HCT116 (cell line): ENCODE data around the gene ZNF548. TPM values are rescaled to one million over a fixed set of nuclear protein-coding genes. Genes with fewer than 3 reads are reported as not detected.

Experiments used
- ATAC-seq: fragments of 200-7000 bp; cut with Tn5 transposase; 2 replicates; pipeline ENCODE4 v1.9.1; 2020; ENCODE audit warnings: mild to moderate bottlenecking, moderate library complexity
- Bru-seq: library from RNA; stranded (reverse); fragments of 400-500 nt; gene quantifications from one replicate; lab custom pipeline; 2021; lab: Mats Ljungman, UMichigan
- BruChase-seq, 2 experiments: library from RNA; stranded (reverse); fragments of 400-500 nt; gene quantifications; one replicate each; lab custom pipeline; 2021; lab: Mats Ljungman, UMichigan
- BruUV-seq: library from RNA; stranded (reverse); fragments of 400-500 nt; replicated peaks from 2 replicates; lab custom pipeline; 2021; lab: Mats Ljungman, UMichigan
- CTCF ChIA-PET: fragments of 300-600 bp; sonication (Branson Sonifier 250); formaldehyde crosslinking; loops from one replicate; lab custom pipeline; 2021; ENCODE audit warnings: antibody characterized with exemption; lab: Charles Lee
- POLR2A ChIA-PET: fragments of 300-600, 350-600 bp; sonication (Branson Sonifier 250); formaldehyde crosslinking; loops from one replicate; lab custom pipeline; 2021; ENCODE audit warnings: antibody characterized with exemption; lab: Charles Lee
- RAD21 ChIA-PET, 2 experiments: fragments of 300-600 bp; sonication (Branson Sonifier 250); formaldehyde crosslinking; loops; one replicate each; lab custom pipeline; 2023; ENCODE audit warnings: low total read pairs in 2 of 2; ENCODE audit not compliant: uncharacterized antibody in 2 of 2, unreplicated experiment in 2 of 2, low non-redundant PET in 1 of 2; lab: Charles Lee
- DNase-seq: peaks from one replicate; pipeline ENCODE4 v3.0.0-alpha.2; 2010; ENCODE audit warnings: low read depth, low spot score
- H2AFZ ChIP-seq: fragments of 200-600 bp; shearing (Covaris generic), sonication (generic); 2 replicates; pipeline ENCODE4 v1.6.1; 2017; ENCODE audit warnings: low read depth, mixed run types, mixed read lengths, antibody characterized with exemption, low read length; ENCODE audit not compliant: poor library complexity, severe bottlenecking
- H3K27ac ChIP-seq: 2 replicates; pipeline ENCODE4 v1.5.1; 2012; ENCODE audit warnings: low read depth, low read length
- H3K27me3 ChIP-seq: fragments of 200-600 bp; sonication (generic); 2 replicates; pipeline ENCODE4 v1.6.1; 2016; ENCODE audit warnings: mixed run types, low read length, mixed read lengths; ENCODE audit not compliant: insufficient read depth
- H3K36me3 ChIP-seq, 2 experiments: fragments of 200-500 bp in 1 of 2; fragments of 200-600 bp in 1 of 2; sonication (Bioruptor generic) in 1 of 2; sonication (generic) in 1 of 2; 2 replicates each; pipeline versions ENCODE4 v1.5.1 to v1.6.1; 2014 to 2016; ENCODE audit warnings: low read length in 2 of 2, inconsistent platforms in 1 of 2, mixed read lengths in 1 of 2, mixed run types in 1 of 2; ENCODE audit not compliant: insufficient read depth in 2 of 2, control insufficient read depth in 1 of 2
- H3K4me1 ChIP-seq, 2 experiments: fragments of 200-600 bp in 1 of 2; sonication (generic) in 1 of 2; 2 replicates each; pipeline versions ENCODE4 v1.5.1 to v1.6.1; 2012 to 2017; ENCODE audit warnings: low read length in 2 of 2, inconsistent platforms in 1 of 2, mild to moderate bottlenecking in 1 of 2, mixed read lengths in 1 of 2, mixed run types in 1 of 2, moderate library complexity in 1 of 2; ENCODE audit not compliant: insufficient read depth in 2 of 2, control insufficient read depth in 1 of 2
- H3K4me2 ChIP-seq: fragments of 200-600 bp; sonication (generic); 2 replicates; pipeline ENCODE4 v1.6.1; 2017; ENCODE audit warnings: mixed run types, low read length, mixed read lengths
- H3K4me3 ChIP-seq, 2 experiments: fragments of 200-600 bp in 1 of 2; sonication (generic) in 1 of 2; replicated peaks in 1 of 2; 2 replicates each; pipeline ENCODE4 v1.5.1; 2011 to 2016; ENCODE audit warnings: low read length in 2 of 2, control low read depth in 1 of 2, low read depth in 1 of 2, mild to moderate bottlenecking in 1 of 2, mixed read lengths in 1 of 2, mixed run types in 1 of 2
- H3K79me2 ChIP-seq: fragments of 200-600 bp; sonication (generic); 2 replicates; pipeline ENCODE4 v1.6.1; 2017; ENCODE audit warnings: mild to moderate bottlenecking, mixed run types, low read length, moderate library complexity, mixed read lengths; ENCODE audit not compliant: insufficient read depth
- H3K9ac ChIP-seq: fragments of 200-600 bp; sonication (generic); 2 replicates; pipeline ENCODE4 v1.6.1; 2016; ENCODE audit warnings: low read length, mixed read lengths
- H3K9me2 ChIP-seq: fragments of 200-600 bp; sonication (generic), shearing (Covaris generic); 2 replicates; pipeline ENCODE4 v1.6.1; 2017; ENCODE audit warnings: mixed run types, mild to moderate bottlenecking, moderate library complexity; ENCODE audit not compliant: insufficient read depth
- H3K9me3 ChIP-seq, 2 experiments: fragments of 200-500 bp in 1 of 2; fragments of 200-600 bp in 1 of 2; sonication (Bioruptor generic) in 1 of 2; sonication (generic) in 1 of 2; 2 replicates each; pipeline ENCODE4 v1.6.1; 2014 to 2017; ENCODE audit warnings: low read length in 2 of 2, mixed read lengths in 2 of 2, inconsistent platforms in 1 of 2, low read depth in 1 of 2, mild to moderate bottlenecking in 1 of 2, mixed run types in 1 of 2, moderate library complexity in 1 of 2; ENCODE audit not compliant: control insufficient read depth in 1 of 2, insufficient read depth in 1 of 2
- H4K20me1 ChIP-seq: fragments of 200-600 bp; sonication (generic), shearing (Covaris generic); 2 replicates; pipeline ENCODE4 v1.6.1; 2017; ENCODE audit warnings: mixed run types, mild to moderate bottlenecking, moderate library complexity; ENCODE audit not compliant: insufficient read depth
- CEBPB ChIP-seq: IDR thresholded peaks from 2 replicates; pipeline ENCODE4 v1.6.1; 2012; ENCODE audit warnings: low read depth
- CTCF ChIP-seq, 3 experiments: fragments of 200-600 bp in 1 of 3; sonication (generic) in 1 of 3; IDR thresholded peaks in 2 of 3; conservative IDR thresholded peaks in 1 of 3; 2 replicates each; pipeline ENCODE4 v1.5.1; 2012 to 2017; ENCODE audit warnings: low read depth in 2 of 3, low read length in 2 of 3, antibody characterized with exemption in 1 of 3, borderline replicate concordance in 1 of 3, control low read depth in 1 of 3, mild to moderate bottlenecking in 1 of 3, mixed read lengths in 1 of 3, mixed run types in 1 of 3, moderate library complexity in 1 of 3; ENCODE audit not compliant: insufficient read depth in 1 of 3
- EGR1 ChIP-seq: IDR thresholded peaks from 2 replicates; pipeline ENCODE4 v1.6.1; 2012; ENCODE audit warnings: low read depth
- ELF1 ChIP-seq: IDR thresholded peaks from 2 replicates; pipeline ENCODE4 v1.6.1; 2012; ENCODE audit warnings: low read depth, borderline replicate concordance
- EZH2 ChIP-seq: fragments of 200-600 bp; sonication (generic); IDR thresholded peaks from 2 replicates; pipeline ENCODE4 v1.6.1; 2017; ENCODE audit warnings: antibody characterized with exemption, mixed run types
- EZH2phosphoT487 ChIP-seq: fragments of 200-600 bp; IDR thresholded peaks from 2 replicates; pipeline ENCODE4 v1.6.1; 2018; ENCODE audit warnings: antibody characterized with exemption, borderline replicate concordance
- POLR2A ChIP-seq: IDR thresholded peaks from 2 replicates; pipeline ENCODE4 v1.7.0; 2011; ENCODE audit warnings: borderline replicate concordance; ENCODE audit not compliant: insufficient read depth, insufficient read length; ENCODE audit errors: extremely low read depth
- RAD21 ChIP-seq: IDR thresholded peaks from 2 replicates; pipeline ENCODE4 v1.6.1; 2012; ENCODE audit warnings: low read depth, mild to moderate bottlenecking
- SIN3A ChIP-seq: IDR thresholded peaks from 2 replicates; pipeline ENCODE4 v1.6.1; 2012; ENCODE audit warnings: low read depth
- SP1 ChIP-seq: IDR thresholded peaks from 2 replicates; pipeline ENCODE4 v1.6.1; 2012; ENCODE audit warnings: low read depth
- SRF ChIP-seq: IDR thresholded peaks from 2 replicates; pipeline ENCODE4 v1.6.1; 2012; ENCODE audit warnings: low read depth
- TCF7L2 ChIP-seq: IDR thresholded peaks from 2 replicates; pipeline ENCODE4 v1.7.0; 2011; ENCODE audit warnings: borderline replicate concordance, inconsistent platforms; ENCODE audit not compliant: insufficient read depth, insufficient read length; ENCODE audit errors: extremely low read depth
- ZBTB33 ChIP-seq: IDR thresholded peaks from 2 replicates; pipeline ENCODE4 v1.6.1; 2011; ENCODE audit warnings: mild to moderate bottlenecking, low read length, moderate library complexity; ENCODE audit not compliant: insufficient replicate concordance; ENCODE audit errors: extremely low read depth
- ZFX ChIP-seq: fragments of 450-650 bp; IDR thresholded peaks from 2 replicates; pipeline ENCODE4 v1.6.1; 2017
- intact Hi-C: fragments of 100-400 bp; cut with micrococcal nuclease; formaldehyde crosslinking; loops from 2 replicates; pipeline ENCODE4 v1.10.0; 2022
- long read RNA-seq: library from polyadenylated mRNA; unstranded; transcript quantifications from one replicate; pipeline ENCODE4 v2.0.0, GENCODE V29; 2021; ENCODE audit not compliant: unreplicated experiment
- polyA plus RNA-seq: library from polyadenylated mRNA; unstranded; fragments of >200 nt; gene quantifications from 2 replicates; pipeline ENCODE4 v1.2.1, GENCODE V29; 2012; ENCODE audit warnings: missing spikeins
- total RNA-seq: library from RNA; stranded (reverse); gene quantifications from one replicate; pipeline ENCODE4 v1.2.1, GENCODE V29; 2021; ENCODE audit not compliant: unreplicated experiment

ZNF548 gene
- total RNA-seq, result 8.7 TPM
- polyA plus RNA-seq, result 4.3 and 6.0 TPM in 2 replicates
- percentile 69 among the genes with signal in this experiment for Bru-seq, nascent RNA
- percentile 85 among the genes with signal in this experiment for BruChase-seq, experiment 1, labeled RNA remaining after a 6-hour chase
- BruChase-seq, experiment 2, labeled RNA remaining after a 2-hour chase, result percentile 91 among the genes with signal in this experiment
- long read RNA-seq, transcript ZNF548-201 (4 exons, 2,115 nt), result major isoform, 13 of 15 reads
- long read RNA-seq, partial matches to known transcripts, result 0 of 15 reads
- long read RNA-seq, other reads (novel, unspliced or antisense), result 1 of 15 reads

GRCh38 chr19:57389730-57390598 lies at the start of gene ZNF548:
Gene ZNF548 (plus strand): TSS chr19:57389854. CDS start chr19:57390100, 246 bp downstream.
- peak within 1 kb of the TSS; percentile 90 for H3K4me2 ChIP-seq
- intact Hi-C loops, result loop anchor here (1.0 kb wide), 1 partner anchor 27 kb away; the partner anchor contains the start of genes TRAPPC2B and ZNF547
- H3K4me1 ChIP-seq, result peaks cover 6 to 16% of the 10 kb centered on the region in 2 experiments; a peak in 2 of 4 replicates
- peak within 1 kb of the TSS; percentile 61 for H3K27ac ChIP-seq
- TF ChIP-seq SIN3A, result no peak
- TF ChIP-seq POLR2A, result peak; percentile 39
- TF ChIP-seq TCF7L2, result peak; percentile 42
- TF ChIP-seq EZH2phosphoT487, result no peak
- TF ChIP-seq EZH2, result no peak
- 0 out of 6 replicates have a peak, but pooled peaks of 1 of the 3 experiments have one; percentile 11 for TF ChIP-seq CTCF (IDR thresholded peaks at IDR 0.05 in 2 of 3, conservative IDR thresholded peaks at IDR 0.05 in 1 of 3; ENCODE audit: borderline replicate concordance in 1 of 3, insufficient read depth in 1 of 3, low read depth in 2 of 3, low read length in 2 of 3)
- no peak for TF ChIP-seq SRF
- TF ChIP-seq ZBTB33, result peak; percentile 74
- TF ChIP-seq CEBPB, result 0 out of 2 replicates have a peak, but pooled peaks have one; percentile 48
- TF ChIP-seq EGR1, result no peak
- TF ChIP-seq ZFX, result peak; percentile 37
- no peak for TF ChIP-seq RAD21
- peak; percentile 79 for TF ChIP-seq ELF1
- TF ChIP-seq SP1, result peak; percentile 85
- ChIA-PET RAD21 (interaction anchor here in 1 of 2 experiments (0.9 kb wide), 1 partner anchor 16 kb away, joined by 7 read pairs; no protein-coding TSS in a partner anchor), POLR2A (interaction anchor here (1.0 kb wide), 3 partner anchors 27 to 45 kb away, joined by 3 to 5 read pairs (median 4); partner anchors contain the start of genes TRAPPC2B, ZNF304, ZNF547 and ZNF749), CTCF (no interaction called here)
- TSS peak; percentile 66 for BruUV-seq
- H3K79me2 ChIP-seq, result peaks cover 22% of the 10 kb centered on the region
- DNase-seq, result peak; percentile 98
- peak within 1 kb of the TSS; percentile 69 for H2AFZ ChIP-seq
- H3K27me3 ChIP-seq, result no peaks in the 10 kb centered on the region
- H4K20me1 ChIP-seq, result no peaks in the 10 kb centered on the region
- peak; percentile 99 for ATAC-seq
- H3K9me3 ChIP-seq, result no peaks in the 10 kb centered on the region
- H3K9me2 ChIP-seq, result no peaks in the 10 kb centered on the region
- peak within 1 kb of the TSS; percentile 79 for H3K9ac ChIP-seq
- no peaks in the 10 kb centered on the region for H3K36me3 ChIP-seq
- H3K4me3 ChIP-seq, result peak within 1 kb of the TSS; percentile 73 to 85
